Nasal cavity respiratory epithelium epithelial cell of viscerocranial mucosa (primary cell): ENCODE measurements around the gene AGO3. TPM values are rescaled to one million over a fixed set of nuclear protein-coding genes. Genes with fewer than 3 reads are reported as not detected.

Experiments used
- total RNA-seq: library from RNA; depleted of rRNA; stranded (reverse); fragments of >200 nt; gene quantifications from 2 replicates; pipeline ENCODE4 v1.2.3, GENCODE V29; 2014

AGO3 gene
- 9.6 and 21.6 TPM in 2 replicates for total RNA-seq

DNA sequence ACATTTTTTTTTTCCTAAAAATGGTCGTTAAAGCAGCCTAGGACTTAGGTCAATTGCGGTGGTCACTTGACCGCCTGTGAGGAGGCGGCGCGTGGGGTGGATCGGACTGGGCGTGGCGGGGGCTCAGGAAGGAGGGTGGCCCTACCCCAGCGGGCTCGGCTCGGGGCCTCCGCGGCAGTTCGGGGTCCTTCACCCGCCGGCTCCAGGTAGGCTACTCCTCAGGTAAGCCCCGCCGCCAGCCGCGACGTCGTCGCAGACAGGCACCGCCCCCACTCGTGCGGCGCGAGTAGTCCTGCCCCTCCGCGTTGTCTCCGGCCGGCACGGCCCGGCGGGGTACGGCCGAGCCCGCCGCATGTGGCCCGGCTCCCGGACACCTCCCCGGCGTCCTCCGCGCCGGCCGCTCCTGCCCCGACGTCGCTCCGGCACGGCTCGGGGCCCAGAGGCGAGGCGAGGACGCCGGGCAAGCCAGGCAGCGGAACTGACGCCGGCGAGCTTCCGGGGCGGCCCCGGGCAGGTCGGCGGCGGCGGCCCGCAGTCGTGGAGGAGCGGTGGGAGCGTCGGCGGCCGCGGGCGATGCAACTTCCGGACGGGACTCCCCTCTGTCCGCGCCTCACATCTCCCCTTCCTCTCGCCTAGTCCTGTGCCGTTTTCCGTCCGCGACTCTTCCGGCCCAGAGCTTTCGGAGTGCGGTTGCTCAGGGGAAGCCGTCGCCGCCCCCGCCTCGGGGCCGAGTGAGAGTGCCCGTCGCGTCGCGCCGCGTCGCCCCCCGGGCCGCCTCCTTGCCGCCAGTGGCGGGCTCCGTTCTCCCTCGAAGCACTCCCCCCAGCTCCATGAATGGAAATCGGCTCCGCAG is at the start of gene AGO3:
Gene AGO3 (plus strand): TSS at position 513 of the 853 bp plus-strand sequence. CDS start 322 bp downstream, at position 835.

DNA sequence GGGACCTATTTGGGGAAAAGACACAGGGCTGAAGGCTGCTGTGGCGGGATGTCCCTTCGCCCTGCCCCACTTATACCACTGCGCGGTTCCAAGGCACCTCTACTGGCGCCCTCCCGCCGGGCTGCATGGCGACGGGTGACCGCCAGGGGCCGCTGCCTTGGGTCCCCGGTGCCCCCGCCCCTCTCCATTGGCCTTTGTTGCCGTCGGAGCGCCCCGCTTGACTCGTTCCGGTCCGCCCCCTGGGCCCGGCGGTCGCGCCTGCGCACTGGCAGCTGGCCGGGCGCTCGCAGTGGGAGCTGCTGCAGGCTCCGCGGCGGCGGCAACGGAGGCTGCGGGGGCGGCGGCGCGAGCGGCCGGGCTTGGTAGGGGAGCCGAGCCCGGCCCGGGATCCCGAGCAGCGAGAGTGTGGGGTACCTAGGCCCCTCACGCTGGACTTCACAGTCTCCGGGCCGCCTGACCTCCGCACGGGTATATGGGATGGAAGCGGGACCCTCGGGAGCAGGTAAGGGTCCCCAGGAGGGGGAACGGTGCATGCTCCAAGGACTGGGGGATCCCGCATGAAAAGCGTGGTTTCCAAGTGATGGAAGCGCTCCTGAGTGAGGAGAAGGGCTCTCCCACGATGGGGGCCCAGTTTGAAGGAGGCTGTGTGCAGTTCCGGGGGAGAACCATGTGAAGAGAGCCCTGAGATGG is 47.8 kb upstream of the AGO3 start, which contains the start of gene AGO1:
Gene AGO1 (plus strand): TSS at position 265 of the 690 bp plus-strand sequence. CDS start 213 bp downstream, at position 478.

DNA sequence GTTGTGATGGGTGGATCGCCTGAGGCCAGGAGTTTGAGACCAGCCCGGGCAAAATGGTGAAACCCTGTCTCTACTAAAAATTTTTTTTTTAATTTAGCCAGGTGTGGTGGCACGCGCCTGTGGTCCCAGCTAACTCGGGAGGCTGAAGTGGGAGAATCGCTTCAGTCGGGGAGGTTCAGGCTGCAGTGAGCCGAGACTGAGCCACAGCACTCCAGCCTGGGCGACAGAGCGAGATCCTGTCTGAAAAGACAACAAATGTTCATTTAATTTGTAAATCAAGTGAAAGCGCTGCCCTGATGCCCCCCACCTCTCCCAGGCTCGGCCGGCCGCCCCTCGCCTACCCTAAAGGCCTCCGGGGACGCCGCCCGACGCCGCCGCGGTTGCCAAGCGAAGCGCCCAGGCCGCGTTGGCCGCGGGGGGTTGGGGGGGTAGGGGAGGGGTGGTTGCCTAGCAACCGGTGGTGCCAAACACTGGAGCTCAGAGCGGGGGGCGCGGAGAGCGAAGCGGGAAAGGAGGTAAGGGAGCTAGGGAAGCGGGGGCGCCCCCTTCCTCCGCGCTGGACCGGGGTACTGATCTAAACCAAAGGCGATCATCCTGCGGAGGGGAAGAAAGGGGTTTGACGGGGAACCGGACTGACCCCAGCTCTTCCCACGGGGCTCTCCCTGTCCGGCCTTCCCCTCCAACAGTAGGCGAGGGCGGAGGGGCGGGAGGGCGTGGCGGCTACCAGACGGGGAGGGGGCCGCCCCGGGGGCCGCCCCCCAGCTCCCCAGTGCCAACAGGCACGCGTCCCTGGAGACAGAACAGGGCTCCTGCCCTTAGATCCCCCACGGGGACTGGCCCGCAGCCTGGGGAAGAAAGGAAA is 153.0 kb downstream of the AGO3 start, which contains the start of gene TEKT2:
Gene TEKT2 (plus strand): TSS at position 460 of the 862 bp plus-strand sequence. CDS start 828 bp downstream, outside the sequence.

DNA sequence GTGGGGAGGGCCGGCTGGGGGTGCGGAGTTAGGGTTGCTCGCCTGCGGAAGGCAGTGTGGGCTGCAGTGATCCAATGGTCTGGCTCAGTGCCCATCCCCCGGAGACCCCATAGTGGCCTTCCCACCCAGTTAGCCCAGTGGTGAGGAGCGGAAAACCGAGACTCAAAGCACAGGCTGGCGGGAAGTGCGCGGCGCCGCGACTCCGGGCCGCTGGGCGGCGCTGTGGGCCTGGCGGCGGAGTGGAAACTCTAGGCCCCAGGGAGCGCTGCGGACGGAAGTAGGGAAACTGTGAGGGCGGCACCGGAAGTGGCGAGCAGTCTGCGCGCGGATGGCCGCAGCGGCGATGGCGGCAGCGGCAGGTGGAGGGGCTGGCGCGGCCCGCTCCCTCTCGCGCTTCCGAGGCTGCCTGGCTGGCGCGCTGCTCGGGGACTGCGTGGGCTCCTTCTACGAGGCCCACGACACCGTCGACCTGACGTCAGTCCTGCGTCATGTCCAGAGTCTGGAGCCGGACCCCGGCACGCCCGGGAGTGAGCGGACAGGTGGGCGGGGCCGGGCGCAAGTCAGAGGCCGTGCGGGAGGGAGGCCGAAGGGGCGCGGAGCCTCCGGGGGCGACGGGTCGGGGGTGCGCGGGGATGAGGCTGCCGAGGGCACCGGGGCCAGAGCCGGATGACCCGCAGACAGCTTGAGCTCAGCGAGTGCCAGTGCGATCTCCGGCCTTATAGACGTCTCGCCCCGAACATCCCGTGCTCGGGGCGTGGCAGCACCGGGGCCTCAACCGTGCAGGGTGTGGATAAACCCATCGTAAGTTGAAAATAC is 157.9 kb downstream of the AGO3 start, which contains the start of gene ADPRS:
Gene ADPRS (plus strand): TSS at position 316 of the 816 bp plus-strand sequence. CDS start 13 bp downstream, at position 329.

Other genes with a start within 250 kb of the AGO3 start
- gene C1orf216, start 212.2 kb upstream of the AGO3 start, total RNA-seq = 2.4 and 9.1 TPM in 2 replicates
- 0.34 and 0.50 TPM in 2 replicates for gene CLSPN, start 161.1 kb upstream of the AGO3 start, total RNA-seq
- 13.3 and 22.4 TPM in 2 replicates for gene AGO4, start 123.1 kb upstream of the AGO3 start, total RNA-seq
- gene AGO1, start 47.9 kb upstream of the AGO3 start, total RNA-seq = 6.2 and 15.0 TPM in 2 replicates
- under 0.01 and 0.14 TPM in 2 replicates for gene TEKT2, start 153.0 kb downstream of the AGO3 start, total RNA-seq
- gene ADPRS, start 157.8 kb downstream of the AGO3 start, total RNA-seq = 31.3 and 31.8 TPM in 2 replicates
- gene COL8A2, start 194.1 kb downstream of the AGO3 start, total RNA-seq = 1.5 and 3.8 TPM in 2 replicates
- gene TRAPPC3, start 218.4 kb downstream of the AGO3 start, total RNA-seq = 65.8 and 75.9 TPM in 2 replicates
- 77.6 and 152 TPM in 2 replicates for gene MAP7D1, start 225.1 kb downstream of the AGO3 start, total RNA-seq